Epithelial cell of esophagus (primary cell): ENCODE measurements around the gene SLC28A1.

Experiments
- DNase-seq: peaks from one replicate; pipeline ENCODE4 v3.0.0; 2010; ENCODE audit warnings: low read depth
- H3K4me3 ChIP-seq: 2 replicates; pipeline ENCODE4 v1.5.1; 2011; ENCODE audit warnings: mild to moderate bottlenecking, low read length, control low read depth
- CTCF ChIP-seq: IDR thresholded peaks from 2 replicates; pipeline ENCODE4 v1.5.1; 2011; ENCODE audit warnings: low read depth, mild to moderate bottlenecking, low read length, control low read depth, inconsistent platforms; ENCODE audit not compliant: insufficient read depth; ENCODE audit errors: missing control alignments

SLC28A1 gene

GRCh38 chr15:84901540-84901939 is 17.1 kb downstream of the SLC28A1 start:
- TF ChIP-seq CTCF = no peak
- DNase-seq = no peak
- H3K4me3 ChIP-seq = no peak overlapping the region

- H3K4me3 ChIP-seq = no peak overlapping the region
- no peak for TF ChIP-seq CTCF
- DNase-seq = no peak
These were observed 19.3 kb downstream of the SLC28A1 start for GRCh38 chr15:84903751-84904150.

- TF ChIP-seq CTCF = no peak
- DNase-seq = no peak
- H3K4me3 ChIP-seq = no peak overlapping the region
These were observed 20.0 kb downstream of the SLC28A1 start for GRCh38 chr15:84904419-84904818.

- DNase-seq = no peak
- no peak overlapping the region for H3K4me3 ChIP-seq
- no peak for TF ChIP-seq CTCF
These were observed 20.8 kb downstream of the SLC28A1 start for GRCh38 chr15:84905016-84905916.

- TF ChIP-seq CTCF = no peak
- H3K4me3 ChIP-seq = no peak overlapping the region
- no peak for DNase-seq
These were observed 23.3 kb downstream of the SLC28A1 start for GRCh38 chr15:84907731-84908130.

- no peak overlapping the region for H3K4me3 ChIP-seq
These were observed 24.1 kb downstream of the SLC28A1 start for GRCh38 chr15:84908564-84908963.

More at GRCh38 chr15:84908564-84908963, 24.1 kb downstream of the SLC28A1 start:
- DNase-seq = no peak
- TF ChIP-seq CTCF = no peak
